Activated CD4-positive, alpha-beta T cell treated with anti-CD3 and anti-CD28 coated beads, Interleukin-2, amount 10 ng/mL, durations not matched to agents 7 days and 5 days (primary cell): ENCODE data around the gene GALNT10. TPM values are rescaled to one million over a fixed set of nuclear protein-coding genes. Genes with fewer than 3 reads are reported as not detected.

Experiments
- CTCF ChIA-PET: fragments of 350-600 bp; sonication (Branson Sonifier 250); formaldehyde crosslinking; loops from one replicate; lab custom pipeline; 2021; ENCODE audit warnings: antibody characterized with exemption; lab: Charles Lee
- POLR2A ChIA-PET: fragments of 350-600 bp; sonication (Branson Sonifier 250); formaldehyde crosslinking; loops from one replicate; lab custom pipeline; 2021; ENCODE audit warnings: antibody characterized with exemption; lab: Charles Lee
- DNase-seq: peaks from one replicate; pipeline ENCODE4 v3.0.0-alpha.2; 2020
- H3K27ac Mint-ChIP-seq: one replicate; pipeline ENCODE4 v1.8.0; 2021; ENCODE audit warnings: mild to moderate bottlenecking, moderate library complexity, mixed read lengths
- H3K27me3 Mint-ChIP-seq: one replicate; pipeline ENCODE4 v1.8.0; 2021; ENCODE audit warnings: mixed read lengths
- H3K36me3 Mint-ChIP-seq: one replicate; pipeline ENCODE4 v1.8.0; 2021; ENCODE audit warnings: low read depth, mixed read lengths
- H3K4me1 Mint-ChIP-seq: one replicate; pipeline ENCODE4 v1.8.0; 2021; ENCODE audit warnings: mixed read lengths
- H3K4me3 Mint-ChIP-seq: one replicate; pipeline ENCODE4 v1.8.0; 2021; ENCODE audit warnings: mild to moderate bottlenecking, moderate library complexity, mixed read lengths
- H3K9me3 Mint-ChIP-seq: one replicate; pipeline ENCODE4 v1.8.0; 2021; ENCODE audit warnings: mixed read lengths
- total RNA-seq, 2 experiments: library from RNA; stranded (reverse); gene quantifications; one replicate each; pipeline ENCODE4 v1.2.3, GENCODE V29; 2021

The GALNT10 gene
- total RNA-seq, 2 experiments from 2014 or later: 44.2 to 47.2 TPM

DNA sequence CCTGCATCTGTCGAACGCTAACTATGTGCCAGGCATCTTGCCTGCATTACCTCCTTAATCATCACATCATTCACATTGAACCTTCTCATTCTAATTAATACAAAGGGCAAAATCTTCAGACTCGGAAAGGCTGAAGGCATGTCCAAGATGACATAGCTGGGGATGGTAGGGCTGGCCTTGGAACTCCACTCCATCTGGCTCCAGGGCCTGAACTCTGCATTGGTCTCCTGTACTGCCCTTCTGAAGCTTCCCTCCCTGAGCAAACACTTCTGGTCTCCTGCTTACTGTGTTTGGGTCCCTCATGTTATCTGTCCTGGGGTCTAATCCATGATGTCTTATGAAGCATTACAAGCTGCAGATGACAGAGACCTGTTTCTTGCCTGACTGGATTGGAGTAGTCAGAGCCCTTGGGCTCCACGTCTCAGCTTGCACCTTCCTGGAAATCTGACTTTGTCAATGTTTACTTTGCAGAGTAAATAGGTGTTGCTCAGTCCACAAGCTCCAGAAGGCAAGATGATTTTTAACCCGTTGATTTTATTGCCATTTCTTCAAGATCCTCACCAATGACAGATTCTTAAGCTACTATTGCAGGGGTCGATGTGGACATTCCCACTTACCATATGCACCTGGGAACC is 106.1 kb downstream of the GALNT10 start:
- H3K4me3 Mint-ChIP-seq: no peak overlapping the region
- peaks cover 38% of the 10 kb centered on the region for H3K36me3 Mint-ChIP-seq
- peaks cover 10% of the 10 kb centered on the region for H3K4me1 Mint-ChIP-seq
- CTCF ChIA-PET: interaction anchor here (0.7 to 1.3 kb wide), 2 partner anchors 8 to 12 kb away, joined by 3 to 4 read pairs; no protein-coding TSS in a partner anchor
- no peaks in the 10 kb centered on the region for H3K9me3 Mint-ChIP-seq
- H3K27ac Mint-ChIP-seq: no peak overlapping the region
- no peaks in the 10 kb centered on the region for H3K27me3 Mint-ChIP-seq
- POLR2A ChIA-PET: interaction anchor here (0.6 kb wide), 1 partner anchor 8 kb away, joined by 5 read pairs; no protein-coding TSS in a partner anchor
- DNase-seq: no peak

- no peak overlapping the region for H3K4me3 Mint-ChIP-seq
- POLR2A ChIA-PET: no interaction called here
- H3K36me3 Mint-ChIP-seq: peaks cover 49% of the 10 kb centered on the region
- no peaks in the 10 kb centered on the region for H3K27me3 Mint-ChIP-seq
- no peak overlapping the region for H3K27ac Mint-ChIP-seq
- H3K9me3 Mint-ChIP-seq: no peaks in the 10 kb centered on the region
- CTCF ChIA-PET: interaction anchor here (1.3 kb wide), 1 partner anchor 10 kb away, joined by 3 read pairs; no protein-coding TSS in a partner anchor
- peaks cover 6% of the 10 kb centered on the region for H3K4me1 Mint-ChIP-seq
- DNase-seq: no peak
Observed at GRCh38 chr5:154298065-154298464, 107.5 kb downstream of the GALNT10 start.

DNA sequence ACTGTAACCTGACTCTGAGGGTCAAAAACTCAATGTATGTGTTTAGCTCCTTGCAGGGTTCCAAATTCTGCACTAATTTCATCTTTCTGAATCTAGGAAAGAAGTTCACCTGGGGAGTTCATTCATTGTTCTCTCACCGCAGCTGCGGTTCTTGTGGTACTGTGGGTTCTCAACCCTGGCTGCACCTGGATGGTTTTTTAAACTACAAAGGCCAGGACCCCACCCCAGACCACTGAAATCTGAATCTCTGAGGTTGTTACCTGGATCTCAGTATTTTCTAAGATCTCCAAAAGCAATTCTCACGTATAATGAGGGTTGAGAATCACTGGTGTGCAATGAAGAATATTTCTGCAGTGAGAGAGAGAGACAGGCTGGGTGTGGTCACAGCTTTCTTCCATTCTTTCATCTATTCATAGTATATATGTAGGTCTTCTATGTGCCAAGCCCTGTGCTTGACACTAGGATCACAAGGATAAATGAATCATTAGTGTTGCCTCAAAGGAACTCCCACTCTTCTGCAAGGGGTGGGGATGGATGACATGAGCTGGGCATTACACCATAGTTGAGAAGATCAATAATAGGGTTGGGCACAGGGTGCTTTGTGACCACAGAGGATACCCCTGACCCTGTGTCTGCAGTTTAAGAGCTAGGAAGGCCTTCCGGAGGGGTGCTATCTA is 109.8 kb downstream of the GALNT10 start:
- Mint-ChIP-seq H3K27ac (peak overlapping the region; percentile 25), H3K4me1 (peaks cover 6% of the 10 kb centered on the region), H3K27me3 (no peaks in the 10 kb centered on the region), H3K4me3 (no peak overlapping the region), H3K36me3 (peaks cover 67% of the 10 kb centered on the region), H3K9me3 (peaks cover 6% of the 10 kb centered on the region)
- no peak for DNase-seq
- ChIA-PET POLR2A (no interaction called here), CTCF (interaction anchor here (0.6 kb wide), 1 partner anchor 225 kb away, joined by 3 read pairs; no protein-coding TSS in a partner anchor)

GRCh38 chr5:154301726-154302125 is 111.2 kb downstream of the GALNT10 start:
- Mint-ChIP-seq H3K36me3 (peaks cover 70% of the 10 kb centered on the region), H3K27me3 (no peaks in the 10 kb centered on the region), H3K9me3 (peaks cover 6% of the 10 kb centered on the region), H3K27ac (no peak overlapping the region), H3K4me1 (peaks cover 6% of the 10 kb centered on the region), H3K4me3 (no peak overlapping the region)
- DNase-seq: no peak
- ChIA-PET POLR2A (no interaction called here), CTCF (interaction anchor here (0.6 to 0.9 kb wide), 2 partner anchors 17 to 1910 kb away, joined by 3 read pairs; no protein-coding TSS in a partner anchor)

GRCh38 chr5:154302161-154302560 is 111.6 kb downstream of the GALNT10 start:
- peaks cover 6% of the 10 kb centered on the region for H3K4me1 Mint-ChIP-seq
- ChIA-PET CTCF (interaction anchor here (0.6 to 0.9 kb wide), 2 partner anchors 18 to 1910 kb away, joined by 3 read pairs; no protein-coding TSS in a partner anchor), POLR2A (no interaction called here)
- no peak for DNase-seq
- peaks cover 6% of the 10 kb centered on the region for H3K9me3 Mint-ChIP-seq
- H3K4me3 Mint-ChIP-seq: no peak overlapping the region
- H3K27me3 Mint-ChIP-seq: no peaks in the 10 kb centered on the region
- H3K36me3 Mint-ChIP-seq: peaks cover 68% of the 10 kb centered on the region
- no peak overlapping the region for H3K27ac Mint-ChIP-seq

- no peak overlapping the region for H3K27ac Mint-ChIP-seq
- DNase-seq: no peak
- ChIA-PET POLR2A (no interaction called here), CTCF (interaction anchor here (0.7 kb wide), 1 partner anchor 475 kb away, joined by 3 read pairs; no protein-coding TSS in a partner anchor)
- no peaks in the 10 kb centered on the region for H3K27me3 Mint-ChIP-seq
- H3K9me3 Mint-ChIP-seq: peaks cover 6% of the 10 kb centered on the region
- H3K36me3 Mint-ChIP-seq: peaks cover 59% of the 10 kb centered on the region
- H3K4me1 Mint-ChIP-seq: peaks cover 6% of the 10 kb centered on the region
- no peak overlapping the region for H3K4me3 Mint-ChIP-seq
Observed at GRCh38 chr5:154303133-154303532, 112.6 kb downstream of the GALNT10 start.

- Mint-ChIP-seq H3K4me1 (peaks cover 17% of the 10 kb centered on the region), H3K27ac (peak overlapping the region; percentile 9), H3K4me3 (no peak overlapping the region), H3K27me3 (no peaks in the 10 kb centered on the region), H3K36me3 (peaks cover 21% of the 10 kb centered on the region), H3K9me3 (peaks cover 5% of the 10 kb centered on the region)
- CTCF ChIA-PET: interaction anchor here (1.2 kb wide), 2 partner anchors 11 to 14 kb away, joined by 3 to 4 read pairs; no protein-coding TSS in a partner anchor
- POLR2A ChIA-PET: no interaction called here
- DNase-seq: no peak
Observed at GRCh38 chr5:154308443-154309370, 118.2 kb downstream of the GALNT10 start.

DNA sequence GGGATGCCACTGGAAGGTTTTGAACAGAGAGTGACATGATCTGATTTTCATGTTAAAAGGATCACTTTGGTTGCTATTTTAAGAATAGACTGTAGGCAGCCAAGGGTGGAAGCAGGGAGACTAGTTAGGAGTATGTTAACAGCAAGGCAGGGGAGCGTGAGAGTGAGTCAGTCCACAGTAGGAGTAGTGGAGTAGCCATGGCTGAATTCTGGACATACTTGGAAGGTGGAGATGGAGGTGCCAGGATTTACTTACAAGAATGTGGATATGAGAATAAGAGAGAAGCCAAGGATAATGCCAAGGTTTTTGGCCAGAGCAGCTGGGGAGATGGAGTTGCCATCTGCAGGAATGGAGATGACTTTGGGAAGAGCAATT is 118.8 kb downstream of the GALNT10 start:
- CTCF ChIA-PET: interaction anchor here (1.2 kb wide), 1 partner anchor 13 kb away, joined by 4 read pairs; no protein-coding TSS in a partner anchor
- Mint-ChIP-seq H3K27ac (peak overlapping the region; percentile 9), H3K4me3 (no peak overlapping the region)

DNA sequence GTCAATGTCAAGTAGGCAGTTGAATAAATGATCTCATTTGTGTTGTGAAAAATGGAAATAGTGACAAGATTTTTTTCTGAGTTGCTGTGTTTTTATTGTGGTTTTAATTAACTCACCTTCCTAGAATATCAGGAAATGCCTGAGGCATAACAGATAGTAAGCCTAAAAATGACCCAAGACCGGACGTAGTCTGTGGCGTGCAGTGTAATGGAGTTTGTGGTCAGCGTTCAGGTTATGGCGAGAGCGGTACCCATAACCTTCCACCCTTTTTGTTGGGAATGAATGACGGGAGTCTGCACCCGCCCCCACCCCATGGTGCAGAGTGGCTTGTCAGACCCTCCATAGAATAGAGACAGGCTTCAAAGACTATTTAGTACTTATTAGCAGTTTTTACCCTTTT is 119.3 kb downstream of the GALNT10 start:
- Mint-ChIP-seq H3K9me3 (no peaks in the 10 kb centered on the region), H3K27me3 (no peaks in the 10 kb centered on the region), H3K4me1 (peaks cover 17% of the 10 kb centered on the region), H3K36me3 (peaks cover 14% of the 10 kb centered on the region), H3K27ac (no peak overlapping the region), H3K4me3 (no peak overlapping the region)
- ChIA-PET CTCF (no interaction called here), POLR2A (no interaction called here)
- DNase-seq: no peak

More for the DNA sequence above, 118.8 kb downstream of the GALNT10 start:
- POLR2A ChIA-PET: no interaction called here
- Mint-ChIP-seq H3K4me1 (peaks cover 17% of the 10 kb centered on the region), H3K9me3 (no peaks in the 10 kb centered on the region), H3K27me3 (no peaks in the 10 kb centered on the region), H3K36me3 (peaks cover 16% of the 10 kb centered on the region)
- no peak for DNase-seq

- CTCF ChIA-PET: interaction anchor here (0.7 kb wide), 1 partner anchor 332 kb away, joined by 3 read pairs; no protein-coding TSS in a partner anchor
- DNase-seq: no peak
- Mint-ChIP-seq H3K27me3 (no peaks in the 10 kb centered on the region), H3K4me3 (no peak overlapping the region), H3K36me3 (peaks cover 9% of the 10 kb centered on the region), H3K4me1 (peaks cover 17% of the 10 kb centered on the region), H3K9me3 (no peaks in the 10 kb centered on the region), H3K27ac (no peak overlapping the region)
- POLR2A ChIA-PET: no interaction called here
Observed at GRCh38 chr5:154311362-154311761, 120.8 kb downstream of the GALNT10 start.

GRCh38 chr5:154312000-154312399 is 121.5 kb downstream of the GALNT10 start:
- Mint-ChIP-seq H3K36me3 (peaks cover 4% of the 10 kb centered on the region), H3K9me3 (no peaks in the 10 kb centered on the region), H3K27me3 (no peaks in the 10 kb centered on the region), H3K4me1 (peaks cover 17% of the 10 kb centered on the region), H3K4me3 (no peak overlapping the region), H3K27ac (no peak overlapping the region)
- POLR2A ChIA-PET: no interaction called here
- no peak for DNase-seq
- CTCF ChIA-PET: interaction anchor here (0.7 kb wide), 1 partner anchor 333 kb away, joined by 3 read pairs; no protein-coding TSS in a partner anchor

GRCh38 chr5:154312576-154312975 is 122.0 kb downstream of the GALNT10 start:
- Mint-ChIP-seq H3K27ac (no peak overlapping the region), H3K4me1 (peaks cover 17% of the 10 kb centered on the region), H3K9me3 (no peaks in the 10 kb centered on the region), H3K4me3 (no peak overlapping the region), H3K36me3 (peaks cover 4% of the 10 kb centered on the region), H3K27me3 (no peaks in the 10 kb centered on the region)
- ChIA-PET POLR2A (no interaction called here), CTCF (interaction anchor here (0.8 to 1.3 kb wide), 2 partner anchors 10 to 12 kb away, joined by 3 read pairs; no protein-coding TSS in a partner anchor)
- no peak for DNase-seq
